ENCODE data around the gene TNFRSF8. TPM values are rescaled to one million over a fixed set of nuclear protein-coding genes. Genes with fewer than 3 reads are reported as not detected.

TNFRSF8 gene
- total and polyA plus RNA-seq, 8 donors: 0.11 to 2.8 (median 0.21) TPM

DNA sequence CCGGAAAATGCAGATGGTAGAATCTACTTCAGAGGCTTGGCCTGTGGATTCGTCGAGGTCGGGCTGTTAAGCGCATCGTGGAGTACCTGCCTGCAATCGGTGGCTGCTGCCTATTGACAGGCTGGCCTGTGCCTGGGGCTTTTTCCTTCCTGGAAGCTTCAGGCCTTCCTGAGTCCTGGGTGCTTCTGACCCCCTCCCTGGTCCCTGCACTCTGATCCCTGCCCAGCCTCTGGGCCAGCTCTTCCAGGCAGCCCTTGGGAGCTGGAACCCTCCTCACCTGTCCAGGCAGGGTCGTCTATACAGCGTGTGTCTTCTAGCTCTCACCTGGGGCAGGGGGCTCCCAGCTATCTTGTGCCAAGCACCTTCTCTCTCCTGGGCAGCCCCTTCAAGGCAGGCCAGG lies 63.7 kb downstream of the TNFRSF8 start:
- Histone ChIP-seq H3K27ac (peak overlapping the region in 1 of 2 donors; percentile 78), H3K4me3 (no peak overlapping the region), H3K9me3 (no peaks in the 10 kb centered on the region), H3K36me3 (no peaks in the 10 kb centered on the region), H3K27me3 (peaks cover 0 to 8% of the 10 kb centered on the region in 2 donors), H3K4me1 (peaks cover 10 to 49% of the 10 kb centered on the region in 2 donors)
- TF ChIP-seq, protein P1, sequence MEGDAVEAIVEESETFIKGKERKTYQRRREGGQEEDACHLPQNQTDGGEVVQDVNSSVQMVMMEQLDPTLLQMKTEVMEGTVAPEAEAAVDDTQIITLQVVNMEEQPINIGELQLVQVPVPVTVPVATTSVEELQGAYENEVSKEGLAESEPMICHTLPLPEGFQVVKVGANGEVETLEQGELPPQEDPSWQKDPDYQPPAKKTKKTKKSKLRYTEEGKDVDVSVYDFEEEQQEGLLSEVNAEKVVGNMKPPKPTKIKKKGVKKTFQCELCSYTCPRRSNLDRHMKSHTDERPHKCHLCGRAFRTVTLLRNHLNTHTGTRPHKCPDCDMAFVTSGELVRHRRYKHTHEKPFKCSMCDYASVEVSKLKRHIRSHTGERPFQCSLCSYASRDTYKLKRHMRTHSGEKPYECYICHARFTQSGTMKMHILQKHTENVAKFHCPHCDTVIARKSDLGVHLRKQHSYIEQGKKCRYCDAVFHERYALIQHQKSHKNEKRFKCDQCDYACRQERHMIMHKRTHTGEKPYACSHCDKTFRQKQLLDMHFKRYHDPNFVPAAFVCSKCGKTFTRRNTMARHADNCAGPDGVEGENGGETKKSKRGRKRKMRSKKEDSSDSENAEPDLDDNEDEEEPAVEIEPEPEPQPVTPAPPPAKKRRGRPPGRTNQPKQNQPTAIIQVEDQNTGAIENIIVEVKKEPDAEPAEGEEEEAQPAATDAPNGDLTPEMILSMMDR (IDR thresholded peaks at IDR 0.05): no peak
- intact Hi-C loops (cut with DNase I): loop anchor here in 1 of 2 donors (5.0 kb wide), 1 partner anchor 81 kb away; no protein-coding TSS in a partner anchor
- ATAC-seq (no peak), DNase-seq (peak in 1 of 4 donors; percentile 25)

DNA sequence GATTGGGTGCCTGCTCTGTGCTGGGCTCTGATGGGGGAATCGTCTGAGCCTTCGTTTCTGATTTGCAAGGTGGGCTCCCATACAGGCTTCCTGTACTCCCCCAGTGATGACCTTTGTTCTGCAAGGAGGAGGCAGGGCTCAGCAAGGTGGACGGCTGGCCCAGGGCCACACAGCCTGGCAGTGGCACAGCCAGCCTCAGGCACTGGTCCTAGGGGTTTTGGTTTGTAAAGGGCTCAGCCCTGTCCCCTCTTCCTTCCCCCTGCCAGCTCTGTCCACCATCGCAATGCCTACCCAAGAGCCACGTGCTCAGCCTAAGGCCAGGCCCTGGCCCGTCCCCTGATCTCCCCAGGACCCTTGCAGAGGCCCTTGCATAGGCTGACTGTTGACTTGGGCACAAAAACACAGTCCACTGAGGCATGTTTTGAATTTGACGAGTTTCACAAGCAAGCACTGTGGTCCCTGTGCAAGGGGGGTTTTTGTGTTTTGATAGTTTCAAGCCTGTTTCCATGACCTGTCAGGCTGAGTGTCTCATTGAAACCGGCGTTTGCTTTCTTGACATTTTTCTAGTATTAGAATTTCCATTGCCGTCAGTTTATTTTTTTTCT lies 64.2 kb downstream of the TNFRSF8 start:
- Histone ChIP-seq H3K27ac (no peak overlapping the region), H3K27me3 (peaks cover 0 to 8% of the 10 kb centered on the region in 2 donors), H3K4me3 (no peak overlapping the region), H3K9me3 (no peaks in the 10 kb centered on the region), H3K36me3 (no peaks in the 10 kb centered on the region), H3K4me1 (peaks cover 10 to 54% of the 10 kb centered on the region in 2 donors)
- intact Hi-C loops (cut with DNase I): loop anchor here in 1 of 2 donors (5.0 kb wide), 1 partner anchor 80 kb away; no protein-coding TSS in a partner anchor
- ATAC-seq: no peak
- peak in 1 of 4 donors; percentile 43 for DNase-seq
- TF ChIP-seq, protein P1 (IDR thresholded peaks at IDR 0.05): no peak

DNA sequence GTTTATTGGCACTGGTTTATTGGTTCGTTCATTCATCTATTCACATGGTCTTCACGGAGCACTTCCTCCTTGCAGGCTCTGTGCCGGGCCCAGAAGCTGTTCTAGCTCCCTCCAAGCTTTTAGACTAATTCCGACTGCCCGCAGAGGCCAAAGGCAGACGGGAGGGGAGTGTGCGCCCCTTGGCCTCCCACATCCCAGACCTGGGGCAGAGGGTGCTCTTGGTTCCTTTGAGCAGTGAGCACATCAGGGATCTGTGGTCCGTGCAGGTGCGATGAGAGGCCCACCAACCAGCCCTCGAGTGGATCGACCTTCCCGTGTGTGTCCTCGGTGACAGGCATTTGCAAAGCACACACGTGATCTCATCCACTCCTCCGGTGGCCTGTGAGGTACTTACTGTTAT lies 65.0 kb downstream of the TNFRSF8 start:
- Histone ChIP-seq H3K27ac (no peak overlapping the region), H3K27me3 (peaks cover 0 to 8% of the 10 kb centered on the region in 2 donors), H3K4me1 (peaks cover 14 to 62% of the 10 kb centered on the region in 2 donors), H3K4me3 (no peak overlapping the region), H3K9me3 (no peaks in the 10 kb centered on the region), H3K36me3 (no peaks in the 10 kb centered on the region)
- peak in 1 of 4 donors; percentile 50 for DNase-seq
- ATAC-seq: no peak
- TF ChIP-seq, protein P1 (IDR thresholded peaks at IDR 0.05): no peak
- intact Hi-C loops (cut with DNase I): loop anchor here in 1 of 2 donors (5.0 kb wide), 1 partner anchor 79 kb away; no protein-coding TSS in a partner anchor

DNA sequence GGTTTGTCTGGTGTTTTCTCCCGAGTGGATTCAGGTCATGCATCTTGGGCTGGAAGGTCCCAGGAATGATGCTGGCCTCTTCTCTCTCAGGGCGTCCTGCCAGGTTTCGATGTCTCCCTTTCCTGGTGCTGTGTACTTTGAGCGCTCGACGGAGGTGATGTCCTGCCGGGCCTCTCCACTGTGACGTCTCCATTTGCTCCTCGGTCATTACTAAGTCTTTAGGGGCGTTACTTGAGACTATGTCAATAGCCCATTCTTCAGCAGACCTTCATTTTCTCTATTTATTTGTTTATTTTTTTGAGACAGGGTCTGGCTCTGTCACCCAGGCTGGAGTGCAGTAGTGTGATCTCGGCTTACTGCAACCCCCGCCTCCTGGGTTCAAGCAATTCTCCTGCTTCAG lies 66.5 kb downstream of the TNFRSF8 start:
- Histone ChIP-seq H3K4me1 (peaks cover 14 to 74% of the 10 kb centered on the region in 2 donors), H3K9me3 (no peaks in the 10 kb centered on the region), H3K4me3 (no peak overlapping the region), H3K27ac (no peak overlapping the region), H3K27me3 (no peaks in the 10 kb centered on the region), H3K36me3 (no peaks in the 10 kb centered on the region)
- DNase-seq: peak in 1 of 4 donors; percentile 28
- TF ChIP-seq, protein P1 (IDR thresholded peaks at IDR 0.05): no peak
- ATAC-seq: no peak
- intact Hi-C loops (cut with DNase I): loop anchor here in 1 of 2 donors (5.0 kb wide), 1 partner anchor 78 kb away; no protein-coding TSS in a partner anchor

DNA sequence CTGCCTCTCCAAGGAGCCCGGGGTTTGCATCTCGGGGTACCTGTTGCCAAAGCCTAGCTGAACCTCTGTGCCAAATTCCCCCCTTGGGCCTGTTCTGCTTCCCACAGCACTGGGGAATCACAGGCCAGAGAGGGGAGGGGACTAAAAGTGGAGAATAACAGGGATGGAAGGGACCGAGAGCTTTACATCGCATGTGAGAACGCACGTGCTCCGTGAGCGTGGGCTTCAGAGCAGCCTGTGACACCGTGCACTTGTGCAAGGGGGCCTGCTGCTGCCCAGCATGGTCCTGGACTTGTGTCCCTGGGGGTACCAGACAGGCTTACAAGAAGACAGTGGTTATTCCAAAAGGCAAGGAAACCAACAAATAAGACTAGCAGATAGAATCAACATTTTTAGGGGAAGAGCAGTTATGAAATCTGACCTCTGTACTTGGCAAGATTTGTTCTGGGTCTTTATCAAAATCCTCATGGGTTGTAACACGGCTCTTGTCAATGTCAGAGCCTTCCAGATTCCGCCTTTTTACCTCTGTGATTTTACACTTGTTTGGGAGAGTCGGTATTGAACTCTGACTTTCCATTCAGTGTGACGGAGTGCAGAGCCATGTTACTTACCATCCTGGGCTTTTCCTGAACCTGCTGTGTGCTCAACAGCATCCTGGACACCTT lies 67.5 kb downstream of the TNFRSF8 start:
- H3K27me3 ChIP-seq: no peaks in the 10 kb centered on the region
- H3K27ac ChIP-seq: no peak overlapping the region
- no peaks in the 10 kb centered on the region for H3K36me3 ChIP-seq
- H3K4me3 ChIP-seq: no peak overlapping the region
- DNase-seq (peak in 1 of 4 donors; percentile 54), ATAC-seq (no peak)
- H3K9me3 ChIP-seq: no peaks in the 10 kb centered on the region
- peaks cover 7 to 71% of the 10 kb centered on the region in 2 donors for H3K4me1 ChIP-seq
- TF ChIP-seq, protein P1 (IDR thresholded peaks at IDR 0.05): no peak
- intact Hi-C loops (cut with DNase I): no loop called here
